Activated T-helper 1 cell treated with anti-CD3 and anti-CD28 coated beads, Interleukin-12 subunit alpha, Interleukin-12 subunit beta, Interleukin-2, Interleukin-4 antibody, amounts not matched to agents 30 ng/mL and 10 ng/mL and 1 ng/mL, durations not matched to agents 14 hours and 24 hours and 36 hours (primary cell): ENCODE results near the gene SBNO2. TPM values are rescaled to one million over a fixed set of nuclear protein-coding genes. Genes with fewer than 3 reads are reported as not detected.
A peak's percentile ranks its signal among the peaks of the same experiment; 100 is the strongest.
"Not testable (repeated sequence)": the region's sequence is repeated elsewhere in the genome, so short reads cannot be mapped to it uniquely, and the experiment has no call there.

ENCODE experiments used
- DNase-seq: peaks from one replicate; pipeline ENCODE4 v3.0.0; 2021; ENCODE audit warnings: low spot score
- H3K27ac Mint-ChIP-seq: one replicate; pipeline ENCODE4 v1.8.0; 2021; ENCODE audit warnings: mild to moderate bottlenecking, mixed read lengths
- H3K27me3 Mint-ChIP-seq: one replicate; pipeline ENCODE4 v1.8.0; 2022; ENCODE audit warnings: mild to moderate bottlenecking, moderate library complexity, mixed read lengths; ENCODE audit not compliant: insufficient read depth
- H3K36me3 Mint-ChIP-seq: one replicate; pipeline ENCODE4 v1.8.0; 2021; ENCODE audit warnings: low read depth, mixed read lengths
- H3K4me1 Mint-ChIP-seq: one replicate; pipeline ENCODE4 v1.8.0; 2021; ENCODE audit warnings: low read depth, mixed read lengths
- H3K4me3 Mint-ChIP-seq: one replicate; pipeline ENCODE4 v1.8.0; 2021; ENCODE audit warnings: mild to moderate bottlenecking, moderate library complexity, mixed read lengths
- H3K9me3 Mint-ChIP-seq: one replicate; pipeline ENCODE4 v1.8.0; 2021; ENCODE audit warnings: mixed read lengths
- intact Hi-C: fragments of 100-400 bp; cut with micrococcal nuclease; formaldehyde crosslinking; loops from one replicate; pipeline ENCODE4 v1.15.1; 2024
- total RNA-seq: library from RNA; stranded (reverse); gene quantifications from 2 replicates; pipeline ENCODE4 v1.2.3, GENCODE V29; 2022

Gene SBNO2
- total RNA-seq, 1 donor from 2014 or later: 96.9 TPM

DNA sequence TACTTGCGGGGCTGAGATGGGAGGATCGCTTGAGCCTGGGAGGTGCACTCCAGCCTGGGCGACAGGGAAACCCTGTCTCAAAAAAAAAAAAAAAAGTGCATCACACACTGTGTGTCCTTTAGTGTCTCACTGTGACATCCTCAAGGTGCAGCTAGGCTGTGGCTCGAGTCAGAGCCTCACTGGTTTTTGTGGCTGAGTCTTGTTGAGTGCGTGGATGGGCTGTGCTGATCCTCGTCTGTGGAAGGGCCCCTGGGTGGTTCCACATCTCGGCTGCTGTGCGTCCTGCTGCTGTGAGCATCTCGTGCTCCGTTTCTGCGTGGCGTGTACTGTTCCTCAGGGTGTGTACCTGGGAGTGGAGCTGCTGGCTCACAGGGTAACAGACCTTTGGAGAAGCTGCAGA, 42.7 kb upstream of the SBNO2 start:
- intact Hi-C loops: no loop called here
- H3K4me1 Mint-ChIP-seq: peaks cover 14% of the 10 kb centered on the region
- H3K9me3 Mint-ChIP-seq: no peaks in the 10 kb centered on the region
- H3K4me3 Mint-ChIP-seq: no peak overlapping the region
- no peak for DNase-seq
- peaks cover 10% of the 10 kb centered on the region for H3K36me3 Mint-ChIP-seq
- no peaks in the 10 kb centered on the region for H3K27me3 Mint-ChIP-seq
- H3K27ac Mint-ChIP-seq: no peak overlapping the region

GRCh38 chr19:1214862-1215731, 41.0 kb upstream of the SBNO2 start:
- no peaks in the 10 kb centered on the region for H3K9me3 Mint-ChIP-seq
- peaks cover 16% of the 10 kb centered on the region for H3K36me3 Mint-ChIP-seq
- intact Hi-C loops: no loop called here
- DNase-seq: no peak
- no peaks in the 10 kb centered on the region for H3K27me3 Mint-ChIP-seq
- no peak overlapping the region for H3K4me3 Mint-ChIP-seq
- no peak overlapping the region for H3K27ac Mint-ChIP-seq
- peaks cover 18% of the 10 kb centered on the region for H3K4me1 Mint-ChIP-seq

DNA sequence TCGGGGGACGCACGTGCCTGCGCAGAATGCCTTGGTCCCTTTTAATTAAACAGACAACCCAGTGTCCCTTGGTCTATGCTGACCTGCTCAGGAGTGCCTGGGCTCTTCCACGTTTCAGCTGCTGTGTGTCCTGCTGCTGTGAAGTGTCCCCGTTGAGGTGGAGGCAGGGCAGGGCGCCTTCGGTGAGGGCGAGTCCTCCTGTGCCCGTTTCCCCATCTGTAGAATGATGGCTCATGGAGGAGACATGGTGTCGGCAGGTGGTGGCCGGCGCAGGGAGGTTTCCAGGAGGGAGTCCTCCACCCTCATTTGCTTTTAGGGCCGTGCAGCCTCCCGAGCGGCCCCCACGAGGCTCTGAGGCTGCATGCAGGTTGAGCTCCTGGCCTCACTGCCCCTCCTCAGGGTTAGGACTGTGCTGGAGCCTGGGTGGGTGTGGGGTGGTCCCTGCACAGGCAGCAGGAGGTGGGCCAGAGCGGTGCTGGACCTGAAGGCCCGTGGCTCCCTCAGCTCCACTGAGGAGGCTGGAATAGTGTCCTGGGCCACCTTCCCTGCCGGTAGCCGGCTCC, 40.3 kb upstream of the SBNO2 start:
- intact Hi-C loops: no loop called here
- no peaks in the 10 kb centered on the region for H3K9me3 Mint-ChIP-seq
- H3K36me3 Mint-ChIP-seq: peaks cover 18% of the 10 kb centered on the region
- peak overlapping the region; percentile 95 for H3K27ac Mint-ChIP-seq
- no peak for DNase-seq
- H3K27me3 Mint-ChIP-seq: no peaks in the 10 kb centered on the region
- peaks cover 18% of the 10 kb centered on the region for H3K4me1 Mint-ChIP-seq
- peak overlapping the region; percentile 78 for H3K4me3 Mint-ChIP-seq

DNA sequence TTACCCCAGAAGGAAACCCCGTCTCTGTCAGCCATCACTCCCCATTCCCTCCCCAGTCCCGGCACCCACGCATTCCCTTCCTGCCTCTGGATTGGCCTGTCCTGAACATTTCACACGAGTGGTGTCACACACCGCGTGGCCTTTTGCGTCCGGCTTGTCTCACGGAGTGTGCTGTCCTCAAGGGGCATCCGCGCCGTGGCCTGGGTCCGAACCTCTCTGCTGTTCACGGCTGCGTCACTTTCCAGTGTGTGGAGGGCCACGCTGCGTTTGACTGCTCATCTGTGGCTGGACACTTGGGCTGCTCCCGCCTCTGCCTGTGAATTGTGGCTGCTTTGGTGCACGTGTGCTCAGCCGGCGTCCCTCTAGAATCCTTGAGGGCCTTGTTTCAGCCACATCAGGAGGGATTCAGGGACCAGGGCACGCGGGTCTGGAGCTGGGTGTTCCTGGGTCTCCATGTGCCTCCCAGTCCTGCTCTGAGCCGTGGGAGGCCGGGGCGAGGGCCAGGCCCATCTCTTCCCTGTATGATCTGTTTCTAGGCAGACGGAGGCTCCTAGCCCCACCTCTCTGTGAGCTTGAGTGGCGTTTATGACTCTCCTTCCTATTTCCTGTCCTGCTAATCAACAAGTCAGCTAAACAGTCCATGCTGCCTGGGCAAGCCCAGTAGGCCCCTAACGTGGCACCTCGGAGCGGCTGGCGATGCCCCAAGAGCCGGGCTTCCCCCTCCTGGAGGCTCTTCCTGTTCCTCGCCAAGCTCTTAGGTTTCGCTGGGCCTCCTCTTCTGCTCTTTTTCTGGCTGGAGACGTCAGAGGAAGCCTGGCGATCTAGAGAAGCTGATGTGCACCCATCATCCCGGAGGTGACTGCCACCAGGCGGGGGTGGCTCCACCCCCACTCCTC, 39.6 kb upstream of the SBNO2 start:
- peaks cover 18% of the 10 kb centered on the region for H3K4me1 Mint-ChIP-seq
- peak overlapping the region; percentile 95 for H3K27ac Mint-ChIP-seq
- no peaks in the 10 kb centered on the region for H3K27me3 Mint-ChIP-seq
- H3K9me3 Mint-ChIP-seq: no peaks in the 10 kb centered on the region
- peak; percentile 58 for DNase-seq
- intact Hi-C loops: no loop called here
- H3K36me3 Mint-ChIP-seq: peaks cover 18% of the 10 kb centered on the region
- peak overlapping the region; percentile 78 for H3K4me3 Mint-ChIP-seq

- DNase-seq: no peak
- intact Hi-C loops: no loop called here
- Mint-ChIP-seq H3K4me3 (no peak overlapping the region), H3K27ac (no peak overlapping the region), H3K36me3 (peaks cover 19% of the 10 kb centered on the region), H3K27me3 (no peaks in the 10 kb centered on the region), H3K4me1 (peaks cover 18% of the 10 kb centered on the region), H3K9me3 (no peaks in the 10 kb centered on the region)
These were observed 37.6 kb upstream of the SBNO2 start for GRCh38 chr19:1211494-1212234.

DNA sequence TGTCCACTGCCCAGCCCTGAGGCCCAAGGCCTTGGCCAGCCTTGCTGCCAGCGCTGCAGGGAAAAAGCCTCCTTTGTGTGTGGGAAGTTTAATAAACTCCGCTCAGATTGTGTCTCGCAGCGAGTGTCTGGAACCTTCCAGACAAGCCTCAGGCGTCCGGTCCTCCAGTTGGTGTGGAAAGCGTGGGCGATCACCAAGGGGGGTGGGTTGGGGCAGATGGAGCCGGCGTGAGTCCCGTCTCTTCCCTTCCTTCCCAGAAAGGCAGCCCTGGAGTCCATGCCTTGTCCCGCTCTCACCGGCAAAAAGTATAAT, 36.1 kb upstream of the SBNO2 start:
- no peak for DNase-seq
- Mint-ChIP-seq H3K27ac (no peak overlapping the region), H3K4me1 (peaks cover 18% of the 10 kb centered on the region), H3K36me3 (peaks cover 20% of the 10 kb centered on the region), H3K27me3 (no peaks in the 10 kb centered on the region), H3K4me3 (peak overlapping the region; percentile 39), H3K9me3 (no peaks in the 10 kb centered on the region)
- intact Hi-C loops: no loop called here

DNA sequence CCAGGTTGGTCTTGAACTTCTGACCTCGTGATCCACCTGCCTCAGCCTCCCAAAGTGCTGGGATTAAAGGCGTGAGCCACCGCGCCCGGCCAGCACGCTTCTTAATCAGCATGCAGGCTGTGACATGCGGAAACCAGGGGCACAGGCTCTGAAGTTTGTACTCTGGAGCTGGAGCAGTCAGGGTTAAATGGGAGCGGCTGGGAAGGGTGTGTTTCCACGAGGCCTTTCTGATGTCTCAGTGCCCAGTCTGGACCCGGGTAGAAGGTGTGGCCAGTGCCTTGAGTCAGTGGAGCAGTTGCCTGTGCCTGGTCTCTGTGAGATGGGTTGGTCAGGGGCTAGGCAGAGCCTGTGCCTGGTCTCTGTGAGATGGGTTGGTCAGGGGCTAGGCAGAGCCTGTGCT, 34.8 kb upstream of the SBNO2 start:
- H3K9me3 Mint-ChIP-seq, H3K27ac Mint-ChIP-seq, H3K27me3 Mint-ChIP-seq, intact Hi-C loops, DNase-seq: not testable (repeated sequence)
- H3K4me1 Mint-ChIP-seq: peaks cover 17% of the 10 kb centered on the region
- peaks cover 17% of the 10 kb centered on the region for H3K36me3 Mint-ChIP-seq
- H3K4me3 Mint-ChIP-seq: peak overlapping the region; percentile 33

DNA sequence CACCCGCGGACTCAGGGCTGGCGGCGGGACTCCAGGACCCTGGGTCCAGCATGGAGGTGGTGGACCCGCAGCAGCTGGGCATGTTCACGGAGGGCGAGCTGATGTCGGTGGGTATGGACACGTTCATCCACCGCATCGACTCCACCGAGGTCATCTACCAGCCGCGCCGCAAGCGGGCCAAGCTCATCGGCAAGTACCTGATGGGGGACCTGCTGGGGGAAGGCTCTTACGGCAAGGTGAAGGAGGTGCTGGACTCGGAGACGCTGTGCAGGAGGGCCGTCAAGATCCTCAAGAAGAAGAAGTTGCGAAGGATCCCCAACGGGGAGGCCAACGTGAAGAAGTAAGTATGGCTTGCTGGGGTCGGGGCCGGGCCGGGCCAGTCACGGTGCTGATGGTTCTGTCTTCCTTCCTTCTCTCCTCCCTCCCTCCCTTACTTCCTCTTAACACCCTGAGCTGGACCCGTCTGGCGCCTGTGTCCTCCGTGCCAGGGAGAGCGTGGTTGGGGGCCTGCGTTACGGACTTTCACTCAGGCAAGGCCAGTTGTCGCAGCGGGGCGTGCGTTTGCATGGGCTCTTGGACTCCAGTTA, 32.9 kb upstream of the SBNO2 start:
- H3K4me3 Mint-ChIP-seq: peak overlapping the region; percentile 95
- intact Hi-C loops: no loop called here
- peak overlapping the region; percentile 93 for H3K27ac Mint-ChIP-seq
- DNase-seq: peak; percentile 11
- no peaks in the 10 kb centered on the region for H3K9me3 Mint-ChIP-seq
- peaks cover 18% of the 10 kb centered on the region for H3K4me1 Mint-ChIP-seq
- H3K36me3 Mint-ChIP-seq: peaks cover 14% of the 10 kb centered on the region
- H3K27me3 Mint-ChIP-seq: no peaks in the 10 kb centered on the region

DNA sequence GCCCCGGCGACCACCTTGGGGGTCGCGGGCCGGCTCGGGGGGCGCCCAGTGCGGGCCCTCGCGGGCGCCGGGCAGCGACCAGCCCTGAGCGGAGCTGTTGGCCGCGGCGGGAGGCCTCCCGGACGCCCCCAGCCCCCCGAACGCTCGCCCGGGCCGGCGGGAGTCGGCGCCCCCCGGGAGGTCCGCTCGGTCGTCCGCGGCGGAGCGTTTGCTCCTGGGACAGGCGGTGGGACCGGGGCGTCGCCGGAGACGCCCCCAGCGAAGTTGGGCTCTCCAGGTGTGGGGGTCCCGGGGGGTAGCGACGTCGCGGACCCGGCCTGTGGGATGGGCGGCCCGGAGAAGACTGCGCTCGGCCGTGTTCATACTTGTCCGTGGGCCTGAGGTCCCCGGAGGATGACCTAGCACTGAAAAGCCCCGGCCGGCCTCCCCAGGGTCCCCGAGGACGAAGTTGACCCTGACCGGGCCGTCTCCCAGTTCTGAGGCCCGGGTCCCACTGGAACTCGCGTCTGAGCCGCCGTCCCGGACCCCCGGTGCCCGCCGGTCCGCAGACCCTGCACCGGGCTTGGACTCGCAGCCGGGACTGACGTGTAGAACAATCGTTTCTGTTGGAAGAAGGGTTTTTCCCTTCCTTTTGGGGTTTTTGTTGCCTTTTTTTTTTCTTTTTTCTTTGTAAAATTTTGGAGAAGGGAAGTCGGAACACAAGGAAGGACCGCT, 32.2 kb upstream of the SBNO2 start:
- Mint-ChIP-seq H3K27ac (peak overlapping the region; percentile 93), H3K36me3 (peaks cover 10% of the 10 kb centered on the region), H3K27me3 (no peaks in the 10 kb centered on the region), H3K4me1 (peaks cover 14% of the 10 kb centered on the region), H3K9me3 (no peaks in the 10 kb centered on the region), H3K4me3 (peak overlapping the region; percentile 95)
- intact Hi-C loops: no loop called here
- no peak for DNase-seq

GRCh38 chr19:1205114-1206099, 31.3 kb upstream of the SBNO2 start, which contains the start of gene STK11:
STK11 (plus strand) TSS chr19:1205778; CDS start chr19:1206914, 1,136 bp downstream.
- no peaks in the 10 kb centered on the region for H3K9me3 Mint-ChIP-seq
- peaks cover 14% of the 10 kb centered on the region for H3K4me1 Mint-ChIP-seq
- intact Hi-C loops: loop anchor here (1.0 kb wide), 5 partner anchors 31 to 184 kb away; partner anchors contain the start of genes ATP5F1D, CNN2, RNU6-2 and SBNO2
- H3K36me3 Mint-ChIP-seq: peaks cover 7% of the 10 kb centered on the region
- DNase-seq: peak; percentile 99
- peak within 1 kb of the TSS; percentile 95 for H3K4me3 Mint-ChIP-seq
- H3K27ac Mint-ChIP-seq: peak within 1 kb of the TSS; percentile 93
- H3K27me3 Mint-ChIP-seq: no peaks in the 10 kb centered on the region

DNA sequence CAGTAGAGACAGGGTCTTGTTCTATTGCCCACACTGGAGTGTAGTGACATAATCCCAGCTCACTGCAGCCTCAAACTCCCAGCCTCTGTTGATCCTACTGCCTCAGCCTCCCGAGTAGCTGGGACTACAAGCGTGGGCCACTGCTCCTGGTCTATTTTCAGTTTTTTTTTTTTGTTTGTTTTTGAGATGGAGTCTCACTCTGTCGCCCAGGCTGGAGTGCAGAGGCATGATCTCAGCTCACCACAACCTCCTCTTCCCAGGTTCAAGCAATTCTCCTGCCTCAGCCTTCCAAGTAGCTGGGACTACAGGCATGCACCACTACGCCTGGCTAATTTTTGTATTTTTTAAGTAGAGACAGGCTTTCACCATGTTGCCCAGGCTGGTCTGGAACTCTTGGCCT, 26.5 kb upstream of the SBNO2 start:
- H3K4me1 Mint-ChIP-seq: peaks cover 14% of the 10 kb centered on the region
- H3K9me3 Mint-ChIP-seq, DNase-seq, H3K27ac Mint-ChIP-seq, H3K27me3 Mint-ChIP-seq, intact Hi-C loops, H3K36me3 Mint-ChIP-seq, H3K4me3 Mint-ChIP-seq: not testable (repeated sequence)
